GM18508 (cell line): ENCODE measurements around the gene MOCS1.

Experiments used
- ATAC-seq: cut with Tn5 transposase; IDR thresholded peaks from one replicate; pipeline ENCODE4 v1.9.1; 2021; ENCODE audit warnings: moderate number of reproducible peaks; ENCODE audit not compliant: insufficient read depth, unreplicated experiment

The MOCS1 gene

DNA sequence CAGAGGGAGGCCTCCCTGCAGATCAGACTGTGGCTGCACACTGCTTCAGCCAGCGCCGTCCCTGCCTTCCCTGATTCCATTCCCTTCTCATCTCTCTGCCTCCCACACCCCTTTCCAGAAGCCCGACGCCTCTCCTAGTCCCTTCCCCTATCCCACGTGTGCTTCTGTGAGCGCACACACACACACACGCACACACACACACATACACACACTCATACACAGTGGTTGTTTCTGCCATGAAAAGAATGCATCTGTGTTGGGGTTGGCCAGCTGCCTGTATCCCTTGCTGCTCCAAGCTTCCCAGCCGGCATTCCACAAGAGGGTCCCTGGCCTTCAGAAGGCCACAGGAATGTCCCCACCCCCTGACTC, 51.7 kb downstream of the MOCS1 start:
- ATAC-seq: no peak

DNA sequence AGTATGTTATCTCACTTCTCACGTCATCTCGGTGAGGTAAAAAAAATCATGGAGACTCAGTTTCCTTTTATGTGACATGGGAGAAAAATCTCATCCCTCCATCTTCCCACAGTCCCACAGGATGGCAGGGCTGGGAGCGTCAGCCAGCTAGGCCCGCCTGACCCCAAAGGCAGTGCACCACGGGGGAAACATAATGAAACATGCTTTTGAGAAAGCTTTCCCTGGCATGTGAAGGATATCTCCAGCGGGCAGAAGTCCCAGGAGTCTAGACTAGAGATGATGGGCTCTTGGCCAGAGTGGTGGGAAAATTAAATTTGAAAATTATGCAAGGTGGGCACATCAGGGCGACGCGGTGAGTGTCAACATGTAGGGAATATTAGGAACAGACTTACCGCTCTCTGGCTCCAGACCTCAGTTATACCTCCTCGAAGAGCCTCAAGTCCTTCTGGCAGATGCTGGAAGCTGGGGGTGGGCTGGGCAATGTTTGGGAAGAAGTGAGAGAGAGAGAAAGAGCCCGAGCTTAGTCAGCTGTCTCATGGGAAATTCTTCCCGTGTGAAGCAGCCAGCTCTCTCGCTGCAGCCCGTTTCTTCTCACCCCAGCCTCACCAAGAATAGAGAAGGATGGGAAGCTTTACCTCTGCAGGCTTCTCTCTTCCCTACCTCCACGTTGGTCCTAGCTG, 52.3 kb downstream of the MOCS1 start:
- no peak for ATAC-seq

DNA sequence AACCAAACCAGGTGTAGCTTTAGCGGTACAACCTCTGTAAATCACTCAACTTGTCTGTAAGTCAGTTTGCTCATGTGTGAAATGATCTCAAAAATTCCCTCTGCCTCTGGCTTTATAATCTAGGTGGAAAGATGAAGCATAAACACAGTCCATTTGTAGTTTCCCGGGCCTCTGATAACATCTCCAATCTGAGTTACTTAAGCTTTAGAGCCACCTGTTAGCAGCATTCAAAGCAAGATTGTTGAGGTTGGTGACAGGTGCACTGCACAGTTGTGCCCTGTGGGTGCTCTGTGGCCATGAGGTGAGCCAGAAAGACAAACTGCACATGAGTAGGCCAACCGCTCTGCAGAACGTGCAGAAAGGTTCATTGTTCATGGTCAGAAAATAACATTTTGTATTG, 53.7 kb downstream of the MOCS1 start:
- ATAC-seq: no peak

DNA sequence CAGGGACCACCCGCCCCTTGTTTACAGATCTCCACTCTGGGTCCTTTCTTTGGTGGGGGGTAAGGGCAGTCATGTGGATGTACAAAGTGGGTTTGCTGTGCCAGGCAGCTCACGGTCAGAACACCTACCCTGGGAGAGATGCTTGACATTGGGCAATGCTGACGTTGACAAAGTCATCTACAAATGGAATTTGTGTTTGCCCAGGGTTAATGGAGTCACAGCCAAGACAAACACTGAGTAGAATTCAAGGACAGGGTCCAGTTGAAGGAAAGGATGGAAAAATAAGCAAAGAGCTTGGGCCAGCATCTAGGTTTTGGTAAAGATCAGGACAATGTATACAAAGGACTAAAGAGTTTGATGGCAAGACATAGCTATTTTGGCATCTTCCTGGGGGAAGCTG, 54.7 kb downstream of the MOCS1 start:
- ATAC-seq: no peak

DNA sequence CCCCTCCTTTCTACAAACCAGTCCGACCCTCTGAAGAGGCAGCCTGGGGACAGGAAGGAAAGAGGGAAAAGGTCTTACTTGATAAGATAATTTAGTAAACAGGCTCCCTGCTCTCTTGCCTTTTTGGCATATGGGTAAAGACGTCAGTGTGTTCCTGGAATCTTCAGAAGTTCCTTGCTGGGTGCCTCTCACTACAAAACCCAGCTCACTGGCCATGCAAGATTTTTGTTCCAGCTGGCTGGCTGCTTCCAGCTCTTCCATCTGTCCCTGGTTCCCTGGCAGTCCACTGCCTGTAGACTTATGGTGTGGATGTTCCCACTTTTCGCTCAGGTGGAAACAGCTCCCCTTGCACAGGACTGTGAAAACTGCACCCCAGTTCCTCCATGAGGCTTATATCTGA, 57.4 kb downstream of the MOCS1 start:
- ATAC-seq: no peak

DNA sequence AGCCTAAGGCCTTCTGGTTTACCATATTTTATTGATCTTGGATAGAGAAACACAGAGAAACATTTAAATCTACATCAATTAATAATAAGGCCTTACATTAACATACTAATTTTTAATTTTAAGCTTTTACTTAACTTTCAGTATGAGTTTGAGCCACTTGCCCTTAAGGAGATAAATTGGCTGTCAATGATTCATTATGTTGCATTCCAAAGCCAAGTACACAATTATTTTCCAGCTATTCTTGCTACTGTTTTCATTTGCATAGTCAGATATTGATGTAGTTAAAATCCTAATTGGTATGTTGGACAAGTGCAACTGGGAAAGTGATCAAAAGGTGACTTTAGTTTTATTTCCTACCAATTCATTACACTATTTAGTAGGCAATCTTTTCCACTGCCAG, 58.2 kb downstream of the MOCS1 start:
- no peak for ATAC-seq

DNA sequence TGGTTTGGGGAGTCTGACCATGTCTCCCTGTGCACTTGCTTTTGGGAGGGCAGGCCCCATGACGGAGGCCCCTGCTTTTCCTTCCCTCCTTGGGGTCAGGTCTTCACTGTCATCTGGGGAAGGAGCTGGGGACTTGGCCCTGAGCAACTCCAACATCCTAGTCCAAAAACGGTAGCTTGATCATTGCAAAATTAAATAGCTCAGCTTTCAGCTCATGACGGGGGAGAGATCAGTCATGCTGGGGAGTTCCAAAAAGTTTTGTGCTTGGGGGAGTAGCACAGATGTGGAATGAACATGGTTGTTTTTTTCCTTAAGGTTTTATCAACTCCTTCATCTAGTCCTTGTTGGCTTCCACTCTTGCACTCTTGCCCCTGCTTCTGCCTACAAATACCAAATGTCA, 60.8 kb downstream of the MOCS1 start:
- no peak for ATAC-seq

DNA sequence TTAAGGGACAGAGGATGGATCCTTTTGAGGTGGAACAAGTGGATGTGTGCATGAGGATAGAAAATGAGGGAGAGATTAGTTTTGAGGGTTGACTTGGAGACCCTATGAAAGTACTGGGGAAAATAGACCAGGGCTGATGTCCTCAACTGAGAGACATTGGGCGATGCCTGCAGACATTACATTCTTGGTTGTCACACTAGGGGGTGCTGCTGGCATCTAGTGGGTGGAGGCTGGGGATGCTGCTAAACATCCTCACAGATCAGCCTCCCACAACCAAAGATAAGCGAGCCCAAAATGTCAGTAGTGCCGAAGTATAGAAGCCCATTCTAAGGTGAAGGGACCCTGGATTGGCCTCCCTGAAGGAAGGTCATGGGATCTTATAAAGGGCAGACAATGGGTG, 63.3 kb downstream of the MOCS1 start:
- no peak for ATAC-seq

DNA sequence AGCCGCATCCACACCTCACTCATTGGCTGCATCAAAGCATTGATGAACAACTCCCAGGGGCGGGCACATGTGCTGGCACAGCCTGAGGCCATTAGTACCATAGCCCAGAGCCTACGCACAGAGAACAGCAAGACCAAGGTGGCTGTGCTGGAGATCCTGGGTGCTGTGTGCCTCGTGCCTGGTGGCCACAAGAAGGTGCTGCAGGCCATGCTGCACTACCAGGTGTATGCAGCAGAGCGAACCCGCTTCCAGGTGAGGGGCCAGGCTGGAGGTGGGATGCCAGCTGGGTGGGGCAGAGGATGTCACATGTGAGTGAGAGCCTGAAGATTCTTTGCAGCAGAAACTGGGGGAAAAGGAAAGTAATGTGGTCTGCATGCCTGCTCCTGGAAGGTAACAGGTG, 66.7 kb downstream of the MOCS1 start:
- ATAC-seq: no peak

DNA sequence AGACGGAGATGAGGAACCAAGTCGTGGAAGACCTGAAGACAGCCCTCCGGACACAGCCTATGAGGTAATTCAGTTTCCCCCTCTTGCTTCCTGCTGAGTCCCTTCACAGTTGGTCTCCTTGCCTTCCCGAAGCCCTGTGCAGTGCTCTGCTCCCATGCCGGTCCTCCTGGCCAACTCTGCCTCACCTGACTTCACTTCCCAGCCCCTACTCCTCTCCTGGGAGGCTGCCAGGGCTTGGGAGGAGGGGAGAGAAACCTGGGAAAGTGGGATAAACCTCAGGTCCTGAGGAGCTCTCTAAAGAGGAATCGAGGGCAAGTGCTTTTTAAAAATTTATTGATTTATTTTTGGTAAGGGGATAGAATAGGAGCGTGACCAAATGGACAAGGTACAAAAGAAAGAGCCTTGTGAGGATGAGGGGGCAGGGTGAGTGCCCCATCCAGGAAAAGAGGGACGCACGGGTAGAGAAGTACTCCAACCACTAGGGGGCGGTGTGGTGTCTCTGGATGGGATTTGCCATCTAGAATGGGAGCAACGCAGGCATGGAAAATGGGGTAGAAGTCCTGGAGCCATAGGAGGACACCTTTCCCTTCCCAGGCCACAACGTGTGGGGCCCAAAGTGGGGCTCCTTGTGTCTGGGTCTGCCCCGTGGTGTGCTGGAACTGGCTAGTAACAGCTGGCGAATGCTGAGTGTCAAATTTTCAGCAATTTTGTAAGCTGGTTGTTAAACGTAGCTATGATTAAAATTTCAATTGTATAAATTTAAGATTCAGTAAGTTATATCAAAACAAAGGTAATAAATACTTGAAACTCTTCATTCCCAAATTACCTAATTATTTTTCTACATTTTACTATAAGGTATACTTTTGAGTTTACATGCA, 69.0 kb downstream of the MOCS1 start:
- no peak for ATAC-seq

DNA sequence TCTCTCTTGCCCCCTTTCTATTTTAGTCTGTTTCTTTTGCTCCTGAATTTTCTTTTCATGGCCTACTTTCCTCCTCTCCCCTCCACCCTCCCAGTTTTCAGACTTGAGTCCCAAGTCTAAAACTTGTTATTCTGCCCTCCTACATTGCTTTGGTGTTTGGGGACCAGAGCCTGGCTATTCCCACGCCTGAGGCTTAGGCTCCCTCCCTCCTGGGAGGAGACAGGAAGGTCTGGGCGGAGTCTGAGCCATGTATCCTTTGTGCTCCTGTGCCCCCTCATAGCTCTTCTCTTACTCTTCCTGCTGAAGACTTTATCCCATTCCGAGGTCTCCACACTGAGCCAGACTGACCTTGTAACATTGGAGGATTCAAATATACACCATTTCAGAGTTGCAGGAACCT, 72.6 kb downstream of the MOCS1 start:
- no peak for ATAC-seq

DNA sequence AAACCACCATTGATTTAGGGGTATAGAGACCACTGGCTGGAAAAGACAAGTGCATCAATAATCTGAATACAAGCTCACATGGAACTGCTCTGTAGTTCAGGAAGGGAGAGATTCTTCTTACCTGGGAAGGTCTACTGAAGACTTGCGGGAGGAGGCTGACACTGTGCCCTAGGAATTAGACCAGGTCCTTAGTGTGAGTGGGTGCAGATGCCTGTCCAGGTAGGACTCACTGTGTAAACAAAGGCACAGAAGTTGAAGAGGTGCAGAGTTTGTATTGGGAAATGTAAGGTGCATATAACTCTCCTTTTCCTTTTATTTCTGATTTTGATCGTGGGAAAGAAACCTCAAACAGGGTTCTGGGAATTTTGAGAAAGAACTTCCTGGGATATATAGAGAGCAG, 75.2 kb downstream of the MOCS1 start:
- ATAC-seq: no peak

DNA sequence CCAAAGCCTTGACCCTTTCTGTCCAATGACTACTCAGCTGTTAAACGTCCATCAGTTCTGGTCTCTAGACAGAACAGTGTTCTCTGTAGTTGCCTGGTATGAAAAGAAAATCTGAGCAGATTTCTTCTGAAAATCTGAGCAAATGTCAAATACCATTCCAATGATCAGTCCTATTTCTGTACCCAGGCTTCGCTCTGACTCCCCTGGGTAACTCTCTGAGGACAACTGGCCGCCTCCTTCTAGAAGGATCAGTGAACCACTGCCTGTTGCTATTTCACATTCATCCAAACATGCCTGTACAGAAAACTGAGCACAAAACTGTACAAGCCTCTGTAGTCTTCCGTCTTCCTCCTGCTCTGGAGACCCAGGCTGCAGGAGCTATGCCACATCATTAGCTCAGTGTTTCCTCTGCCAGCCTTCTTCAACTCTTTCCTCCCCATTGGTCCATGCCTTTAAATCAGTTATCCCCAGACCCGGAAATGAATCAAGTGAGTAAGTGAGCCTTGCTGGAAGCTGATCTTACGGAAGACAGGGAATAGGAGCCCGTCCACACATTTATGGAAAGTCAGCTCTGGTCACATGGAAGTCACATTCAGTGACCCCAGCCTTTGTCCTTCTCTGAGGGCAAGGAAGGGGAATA, 78.8 kb downstream of the MOCS1 start:
- no peak for ATAC-seq
